ENCODE measurements around the gene NTNG1.

GRCh38 chr1:107378866-107379265, 238.0 kb downstream of the NTNG1 start:
- TF ChIP-seq CTCF (conservative IDR thresholded peaks at IDR 0.05; ENCODE audit: low read length) (no peak), EZH2phosphoT487 (IDR thresholded peaks at IDR 0.05; ENCODE audit: borderline replicate concordance, low read depth, low read length) (no peak)
